ENCODE measurements around the gene REST.

REST gene

GRCh38 chr4:56990109-56990905 is 82.6 kb downstream of the REST start:
- TF ChIP-seq FOXA1 (IDR thresholded peaks at IDR 0.05) (no peak), FOXK2 (IDR thresholded peaks at IDR 0.05) (no peak), FOXM1 (IDR thresholded peaks at IDR 0.05; ENCODE audit: borderline replicate concordance) (no peak), PKNOX1 (IDR thresholded peaks at IDR 0.05) (no peak), ELF4 (IDR thresholded peaks at IDR 0.05) (no peak), BHLHE40 (IDR thresholded peaks at IDR 0.05; ENCODE audit: borderline replicate concordance) (no peak), ZNF384 (IDR thresholded peaks at IDR 0.05) (no peak), LEF1 (IDR thresholded peaks at IDR 0.05; ENCODE audit: borderline replicate concordance) (no peak), HDGF (IDR thresholded peaks at IDR 0.05; ENCODE audit: borderline replicate concordance) (no peak), TARDBP (IDR thresholded peaks at IDR 0.05) (no peak), ARNT (IDR thresholded peaks at IDR 0.05) (no peak), L3MBTL2 (conservative IDR thresholded peaks at IDR 0.05) (no peak), SP1 (IDR thresholded peaks at IDR 0.05) (no peak)
- CTCF ChIA-PET: interaction anchor here (1.2 kb wide), 1 partner anchor 12 kb away, joined by 3 read pairs; the partner anchor contains the start of gene POLR2B
- POLR2A ChIA-PET: interaction anchor here (4.8 kb wide), 1 partner anchor 12 kb away, joined by 46 read pairs; the partner anchor contains the start of genes NOA1 and POLR2B
- DNase-seq (ENCODE audit: extremely low spot score): no peak

- ChIA-PET CTCF (no interaction called here), POLR2A (interaction anchor here (1.0 kb wide), 1 partner anchor 17 kb away, joined by 3 read pairs; the partner anchor contains the start of gene POLR2B)
- TF ChIP-seq ZNF384 (IDR thresholded peaks at IDR 0.05) (no peak), SP1 (IDR thresholded peaks at IDR 0.05) (no peak), FOXK2 (IDR thresholded peaks at IDR 0.05) (no peak), FOXA1 (IDR thresholded peaks at IDR 0.05) (no peak), ARNT (IDR thresholded peaks at IDR 0.05) (no peak), ELF4 (IDR thresholded peaks at IDR 0.05) (no peak), NFRKB (IDR thresholded peaks at IDR 0.05) (no peak), CTBP1 (IDR thresholded peaks at IDR 0.05; ENCODE audit: borderline replicate concordance) (no peak), PKNOX1 (IDR thresholded peaks at IDR 0.05) (no peak), L3MBTL2 (conservative IDR thresholded peaks at IDR 0.05) (no peak), FOXM1 (IDR thresholded peaks at IDR 0.05; ENCODE audit: borderline replicate concordance) (no peak), HDGF (IDR thresholded peaks at IDR 0.05; ENCODE audit: borderline replicate concordance) (no peak), BHLHE40 (IDR thresholded peaks at IDR 0.05; ENCODE audit: borderline replicate concordance) (no peak), SUZ12 (IDR thresholded peaks at IDR 0.05) (no peak)
- DNase-seq (ENCODE audit: extremely low spot score): no peak
These were observed 87.8 kb downstream of the REST start for GRCh38 chr4:56995525-56995924.

- TF ChIP-seq FOXK2 (IDR thresholded peaks at IDR 0.05) (no peak), FOXM1 (IDR thresholded peaks at IDR 0.05; ENCODE audit: borderline replicate concordance) (no peak), SUZ12 (IDR thresholded peaks at IDR 0.05) (no peak), SP1 (IDR thresholded peaks at IDR 0.05) (no peak), PKNOX1 (IDR thresholded peaks at IDR 0.05) (no peak), CTBP1 (IDR thresholded peaks at IDR 0.05; ENCODE audit: borderline replicate concordance) (no peak), L3MBTL2 (conservative IDR thresholded peaks at IDR 0.05) (no peak), ARNT (IDR thresholded peaks at IDR 0.05) (no peak), NFRKB (IDR thresholded peaks at IDR 0.05) (no peak), LEF1 (IDR thresholded peaks at IDR 0.05; ENCODE audit: borderline replicate concordance) (no peak), HDGF (IDR thresholded peaks at IDR 0.05; ENCODE audit: borderline replicate concordance) (no peak), FOXA1 (IDR thresholded peaks at IDR 0.05) (no peak), TARDBP (IDR thresholded peaks at IDR 0.05) (no peak), ELF4 (IDR thresholded peaks at IDR 0.05) (no peak), ZNF384 (IDR thresholded peaks at IDR 0.05) (no peak), BHLHE40 (IDR thresholded peaks at IDR 0.05; ENCODE audit: borderline replicate concordance) (no peak)
- no peak for DNase-seq (ENCODE audit: extremely low spot score)
- POLR2A ChIA-PET: interaction anchor here (1.0 kb wide), 1 partner anchor 22 kb away, joined by 3 read pairs; the partner anchor contains the start of gene NOA1
- CTCF ChIA-PET: no interaction called here
These were observed 92.1 kb downstream of the REST start for GRCh38 chr4:56999751-57000150.

- POLR2A ChIA-PET: no interaction called here
- CTCF ChIA-PET: no interaction called here
- TF ChIP-seq CTBP1 (IDR thresholded peaks at IDR 0.05; ENCODE audit: borderline replicate concordance) (no peak), PKNOX1 (IDR thresholded peaks at IDR 0.05) (no peak), NFRKB (IDR thresholded peaks at IDR 0.05) (no peak), ELF4 (IDR thresholded peaks at IDR 0.05) (no peak), L3MBTL2 (conservative IDR thresholded peaks at IDR 0.05) (no peak), FOXA1 (IDR thresholded peaks at IDR 0.05) (no peak), ARNT (IDR thresholded peaks at IDR 0.05) (no peak), FOXM1 (IDR thresholded peaks at IDR 0.05; ENCODE audit: borderline replicate concordance) (no peak), ZNF384 (IDR thresholded peaks at IDR 0.05) (no peak)
- no peak for DNase-seq (ENCODE audit: extremely low spot score)
These were observed 105.9 kb downstream of the REST start for GRCh38 chr4:57013543-57014120.
